GM11168 (cell line): ENCODE data around the gene CDC7.
"Not testable (repeated sequence)": the region's sequence is repeated elsewhere in the genome, so short reads cannot be mapped to it uniquely, and the experiment has no call there.

Experiments
- in situ Hi-C: fragments of 300-500 bp; cut with MboI; formaldehyde crosslinking; loops from one replicate; pipeline ENCODE4 v1.12.0; 2022; ENCODE audit warnings: low sequenced_read_pairs; ENCODE audit not compliant: unreplicated experiment

The CDC7 gene

GRCh38 chr1:91500756-91501522 is at the start of gene CDC7:
TSS of gene CDC7 (plus strand) at chr1:91500851. CDS start at chr1:91501717, 866 bp downstream.
- in situ Hi-C loops: no loop called here

GRCh38 chr1:91454136-91454535 is 46.5 kb upstream of the CDC7 start:
- in situ Hi-C loops: no loop called here

GRCh38 chr1:91455334-91455733 is 45.3 kb upstream of the CDC7 start:
- in situ Hi-C loops: no loop called here

GRCh38 chr1:91455896-91456295 is 44.8 kb upstream of the CDC7 start:
- in situ Hi-C loops: no loop called here

- in situ Hi-C loops: not testable (repeated sequence)
These were observed 35.3 kb upstream of the CDC7 start for GRCh38 chr1:91465350-91465749.

GRCh38 chr1:91476533-91477217 is 24.0 kb upstream of the CDC7 start:
- in situ Hi-C loops: no loop called here

- in situ Hi-C loops: no loop called here
These were observed 13.2 kb upstream of the CDC7 start for GRCh38 chr1:91487469-91487868.

GRCh38 chr1:91490501-91490900 is 10.2 kb upstream of the CDC7 start:
- in situ Hi-C loops: no loop called here

- in situ Hi-C loops: no loop called here
These were observed 2.6 kb upstream of the CDC7 start for GRCh38 chr1:91498035-91498434.

- in situ Hi-C loops: no loop called here
These were observed 2.0 kb upstream of the CDC7 start for GRCh38 chr1:91498498-91499245.

GRCh38 chr1:91499346-91499745 is 1.3 kb upstream of the CDC7 start:
- in situ Hi-C loops: no loop called here

GRCh38 chr1:91499904-91500755 is 521 bp upstream of the CDC7 start:
- in situ Hi-C loops: no loop called here

- in situ Hi-C loops: no loop called here
These were observed 836 bp downstream of the CDC7 start for GRCh38 chr1:91501523-91501851.

GRCh38 chr1:91501971-91502671 is 1.5 kb downstream of the CDC7 start:
- in situ Hi-C loops: no loop called here

GRCh38 chr1:91502672-91503184 is 2.1 kb downstream of the CDC7 start:
- in situ Hi-C loops: no loop called here

- in situ Hi-C loops: no loop called here
These were observed 2.8 kb downstream of the CDC7 start for GRCh38 chr1:91503332-91503900.

- in situ Hi-C loops: no loop called here
These were observed 3.4 kb downstream of the CDC7 start for GRCh38 chr1:91503975-91504530.

GRCh38 chr1:91505086-91505485 is 4.4 kb downstream of the CDC7 start:
- in situ Hi-C loops: no loop called here

GRCh38 chr1:91506071-91506470 is 5.4 kb downstream of the CDC7 start:
- in situ Hi-C loops: no loop called here
